ENCODE results near the gene CBFA2T3.
"Not testable (repeated sequence)": the region's sequence is repeated elsewhere in the genome, so short reads cannot be mapped to it uniquely, and the experiment has no call there.

CBFA2T3 gene

GRCh38 chr16:88977018-88977811 lies at the start of gene CBFA2T3:
Gene CBFA2T3, minus strand, starts transcription at chr16:88977207. Its CDS starts 400 bp downstream, at chr16:88976807.
- DNase-seq = no peak

GRCh38 chr16:89026121-89026612 lies 49.2 kb upstream of the CBFA2T3 start:
- DNase-seq = no peak

- no peak for DNase-seq
These were observed 48.6 kb upstream of the CBFA2T3 start for GRCh38 chr16:89025636-89026035.

DNA sequence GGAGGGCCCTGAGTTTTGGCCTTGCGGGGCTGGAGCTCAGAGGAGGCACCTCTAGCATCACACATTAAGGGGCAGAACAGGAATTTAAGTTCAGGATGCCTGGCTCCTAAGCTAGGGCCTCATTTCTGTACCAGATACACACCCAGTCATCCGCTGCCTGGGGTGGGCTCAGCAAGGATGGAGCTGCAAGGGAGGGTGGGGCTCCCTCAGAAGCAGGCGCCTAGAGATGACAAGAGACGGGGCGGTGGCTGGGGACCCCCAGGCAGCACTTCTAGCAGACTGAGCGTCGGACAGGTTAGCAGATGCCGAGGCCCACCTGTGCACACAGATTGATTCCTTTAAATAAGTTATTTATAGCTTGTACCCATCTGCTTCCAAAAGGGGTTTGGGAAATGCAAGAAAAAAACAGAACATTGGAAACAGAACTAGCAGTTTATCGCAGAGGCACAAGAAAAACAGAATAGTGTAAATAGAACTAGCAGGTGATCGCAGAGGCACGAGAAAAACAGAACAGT lies 47.6 kb upstream of the CBFA2T3 start:
- no peak for DNase-seq

DNA sequence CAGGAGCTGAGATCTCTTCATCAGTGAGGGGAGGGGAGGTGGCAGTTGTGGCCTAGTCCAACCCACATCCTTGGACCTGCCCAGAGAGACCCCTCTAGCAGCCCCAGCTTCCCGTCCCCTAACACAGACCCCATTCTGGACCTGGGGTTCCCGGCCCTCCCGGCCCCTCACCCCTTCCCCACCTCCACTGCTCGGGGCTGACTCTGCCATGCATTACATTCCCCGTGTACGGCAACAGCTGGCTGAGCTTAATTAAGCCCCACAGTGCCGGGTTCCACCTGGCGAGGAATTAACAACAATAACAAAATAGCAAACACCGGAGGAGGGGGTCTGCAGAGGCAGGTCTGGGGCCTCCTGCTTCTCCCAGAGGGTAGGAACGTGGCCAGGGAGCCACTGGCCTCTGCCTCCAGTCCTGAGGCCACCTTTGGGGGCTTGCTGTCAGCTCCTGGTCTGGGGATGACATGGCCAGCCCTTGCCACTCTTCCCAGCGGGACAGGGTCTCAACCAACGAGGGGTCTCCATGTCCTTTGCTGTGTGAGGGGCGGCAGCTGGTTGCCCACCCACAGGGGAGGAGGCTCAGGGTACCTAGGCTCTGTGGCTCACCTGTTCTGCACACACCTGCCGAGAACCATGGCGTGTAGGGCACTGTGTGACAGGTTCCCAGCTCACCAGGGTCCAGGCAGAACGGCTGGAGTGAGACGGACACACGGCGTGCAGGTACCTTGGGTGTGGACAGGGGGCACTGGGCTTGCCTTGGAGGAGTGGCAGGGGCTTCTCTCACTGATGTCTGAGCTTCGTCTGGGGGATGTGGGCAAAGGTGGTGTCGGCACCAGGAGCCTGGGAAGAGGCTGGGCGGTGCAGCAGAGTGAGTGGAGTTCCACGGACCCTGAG lies 46.9 kb upstream of the CBFA2T3 start:
- DNase-seq = no peak

DNA sequence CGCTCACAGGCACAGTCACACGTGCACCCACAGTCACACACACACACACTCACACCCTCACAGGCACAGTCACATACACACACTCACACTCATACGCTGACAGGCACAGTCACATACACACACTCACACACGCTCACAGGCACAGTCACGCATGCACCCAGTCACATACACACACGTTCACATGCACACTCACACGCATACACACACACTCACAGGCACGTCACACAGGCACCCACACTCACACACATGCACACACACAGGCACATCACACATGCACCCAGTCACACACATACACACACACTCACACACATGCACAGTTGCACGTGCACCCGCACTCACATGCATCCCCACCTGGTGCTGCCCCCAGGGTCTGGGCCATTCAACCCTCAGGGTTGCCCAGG lies 46.1 kb upstream of the CBFA2T3 start:
- no peak for DNase-seq

DNA sequence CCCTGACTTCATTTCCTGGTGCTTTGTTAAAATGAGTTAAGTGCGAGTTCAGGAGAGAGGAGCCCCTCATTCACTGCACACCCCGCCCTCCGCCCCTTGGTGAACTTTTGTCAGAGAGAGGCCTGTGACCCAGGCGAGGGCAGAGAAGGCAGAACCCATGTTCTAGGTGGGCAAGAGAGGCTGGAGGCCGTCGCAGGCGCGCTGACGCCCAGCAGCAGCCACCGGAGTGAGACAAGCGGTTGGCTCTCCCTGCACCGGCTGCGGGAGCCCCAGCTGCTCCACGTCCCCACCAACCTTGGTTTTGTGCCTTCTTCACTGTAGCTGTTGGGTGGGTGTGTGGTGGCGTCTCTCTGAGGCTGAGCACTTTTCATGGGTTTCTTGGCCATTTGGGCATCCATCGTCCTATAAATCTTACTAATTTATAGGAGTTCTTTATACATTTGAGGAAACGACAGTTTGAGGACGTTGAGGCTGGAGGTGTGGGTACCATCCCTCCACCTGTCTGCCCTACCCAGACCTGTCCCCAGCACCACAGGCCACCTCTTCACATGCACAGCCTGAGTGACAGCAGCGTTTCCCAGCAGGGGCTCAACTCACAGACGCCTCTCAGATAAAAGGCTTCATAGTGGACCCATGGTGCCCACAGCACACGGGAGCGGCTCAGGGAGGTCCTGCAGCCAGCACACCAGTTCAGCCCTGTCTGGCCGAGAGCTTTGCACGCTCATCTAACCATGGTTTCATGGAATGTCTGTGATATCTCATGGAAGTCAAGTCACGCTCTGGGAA lies 45.2 kb upstream of the CBFA2T3 start:
- no peak for DNase-seq

DNA sequence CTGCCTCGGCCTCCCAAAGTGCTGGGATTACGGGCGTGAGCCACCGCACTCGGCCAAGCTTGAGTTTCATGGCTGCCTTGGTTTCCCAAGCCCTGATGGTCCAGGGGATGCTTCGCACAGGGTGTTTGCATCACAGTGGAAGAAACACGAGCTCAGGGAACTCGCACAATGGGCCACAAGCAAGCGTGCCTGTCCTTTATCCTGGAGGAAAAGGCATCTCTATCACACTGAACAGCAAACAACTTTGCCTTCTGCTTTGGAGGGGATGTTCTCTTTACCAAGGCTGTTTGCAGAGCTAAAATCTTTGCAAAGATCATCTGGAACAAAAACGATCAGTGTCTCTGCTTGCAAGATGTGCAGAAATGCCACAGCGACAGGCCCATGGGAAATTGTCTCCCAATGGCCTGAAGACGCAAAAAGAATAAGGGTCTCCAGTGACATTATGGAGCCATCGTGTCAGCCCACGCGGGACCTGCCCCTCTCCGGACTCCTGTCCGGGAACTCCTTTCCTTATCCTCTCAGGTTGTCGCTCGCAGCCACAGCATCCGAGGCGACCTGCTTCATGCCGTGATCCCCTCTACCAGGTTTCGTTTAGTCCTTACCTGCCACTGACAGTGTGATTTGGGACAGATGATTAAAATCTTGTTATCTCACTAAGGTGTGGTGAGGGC lies 44.1 kb upstream of the CBFA2T3 start:
- DNase-seq = no peak

DNA sequence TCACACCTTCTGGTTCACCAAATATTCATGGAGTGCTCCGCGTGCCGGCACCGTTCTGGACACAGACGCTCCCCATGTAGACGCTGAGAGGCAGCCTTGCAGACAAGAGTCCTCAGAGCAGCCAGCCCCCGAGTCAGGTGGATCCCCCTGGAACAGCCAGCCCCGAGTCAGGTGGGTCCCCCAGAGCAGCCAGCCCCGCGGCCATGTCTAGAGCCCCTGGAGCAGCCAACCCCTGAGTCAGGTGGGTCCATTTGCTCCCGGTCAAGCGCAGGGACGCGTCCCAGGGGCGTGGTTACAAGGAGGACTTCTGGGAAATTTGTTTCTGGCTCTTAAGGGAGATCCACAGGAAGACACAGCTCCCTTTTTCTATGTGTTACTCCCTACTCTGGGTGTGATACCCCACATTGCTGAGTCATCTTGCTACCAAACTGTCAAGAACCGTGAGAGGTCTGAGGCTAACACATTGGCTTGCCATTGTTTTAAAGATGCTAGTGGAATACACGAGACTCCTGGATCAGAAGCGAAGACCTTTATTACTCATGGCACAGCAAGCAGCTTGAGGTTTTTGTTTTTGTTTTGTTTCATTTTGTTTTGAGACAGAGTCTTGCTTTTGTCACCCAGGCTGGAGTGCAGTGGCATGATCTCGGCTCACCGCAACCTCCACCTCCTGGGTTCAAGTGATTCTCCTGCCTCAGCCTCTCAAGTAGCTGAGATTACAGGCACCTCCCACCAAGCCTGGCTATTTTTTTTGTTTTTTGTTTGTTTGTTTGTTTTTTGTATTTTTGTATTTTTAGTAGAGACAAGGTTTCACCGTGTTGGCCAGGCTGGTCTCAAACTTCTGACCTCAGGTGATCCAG lies 43.3 kb upstream of the CBFA2T3 start:
- DNase-seq = no peak

- DNase-seq = no peak
These were observed 42.5 kb upstream of the CBFA2T3 start for GRCh38 chr16:89019511-89019910.

DNA sequence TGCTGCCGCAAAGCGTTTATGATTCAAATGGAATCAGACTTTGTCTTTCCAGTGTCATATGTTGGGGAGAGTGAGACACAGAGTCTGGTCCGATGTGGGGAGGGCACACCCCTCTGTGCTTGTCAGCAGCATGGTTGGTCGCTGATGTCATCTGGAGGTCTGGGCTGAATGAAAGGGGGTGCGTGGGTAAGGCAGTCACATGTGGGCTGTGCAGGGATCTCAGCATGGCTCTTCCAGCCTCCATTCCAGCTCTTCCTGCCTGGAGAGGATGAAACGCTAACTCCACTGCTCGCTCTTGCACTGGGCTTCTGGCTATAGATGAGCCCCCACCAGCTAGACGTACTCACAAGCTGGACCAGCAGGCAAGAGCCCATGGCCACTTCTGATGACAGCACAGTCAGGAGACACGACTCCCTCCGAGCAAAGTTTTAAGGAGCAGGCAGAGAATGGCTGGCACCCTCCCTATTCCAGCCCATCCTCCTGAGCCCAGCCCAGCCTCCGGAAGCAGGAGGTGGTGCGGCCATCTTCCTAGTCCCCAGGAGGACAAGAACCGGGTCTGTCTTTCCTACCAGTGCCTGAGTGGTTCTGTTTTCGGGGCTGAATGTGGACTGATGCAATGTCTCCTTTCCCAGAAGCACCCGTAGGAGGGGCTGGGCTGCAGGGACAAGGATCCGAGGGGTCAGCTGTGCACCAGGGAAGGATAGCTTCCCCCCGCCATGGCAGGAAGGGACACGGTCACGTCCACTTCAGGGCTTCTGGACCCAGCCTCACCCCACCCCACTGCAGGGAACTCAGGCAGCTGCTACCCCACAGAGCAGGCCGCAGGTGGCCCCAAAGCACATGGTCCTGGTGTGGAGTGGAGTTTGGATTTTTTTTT lies 41.5 kb upstream of the CBFA2T3 start:
- no peak for DNase-seq

- DNase-seq = no peak
These were observed 40.7 kb upstream of the CBFA2T3 start for GRCh38 chr16:89017543-89018281.

- DNase-seq = not testable (repeated sequence)
These were observed 39.6 kb upstream of the CBFA2T3 start for GRCh38 chr16:89016561-89016960.

GRCh38 chr16:89015271-89015859 lies 38.4 kb upstream of the CBFA2T3 start:
- DNase-seq = no peak

DNA sequence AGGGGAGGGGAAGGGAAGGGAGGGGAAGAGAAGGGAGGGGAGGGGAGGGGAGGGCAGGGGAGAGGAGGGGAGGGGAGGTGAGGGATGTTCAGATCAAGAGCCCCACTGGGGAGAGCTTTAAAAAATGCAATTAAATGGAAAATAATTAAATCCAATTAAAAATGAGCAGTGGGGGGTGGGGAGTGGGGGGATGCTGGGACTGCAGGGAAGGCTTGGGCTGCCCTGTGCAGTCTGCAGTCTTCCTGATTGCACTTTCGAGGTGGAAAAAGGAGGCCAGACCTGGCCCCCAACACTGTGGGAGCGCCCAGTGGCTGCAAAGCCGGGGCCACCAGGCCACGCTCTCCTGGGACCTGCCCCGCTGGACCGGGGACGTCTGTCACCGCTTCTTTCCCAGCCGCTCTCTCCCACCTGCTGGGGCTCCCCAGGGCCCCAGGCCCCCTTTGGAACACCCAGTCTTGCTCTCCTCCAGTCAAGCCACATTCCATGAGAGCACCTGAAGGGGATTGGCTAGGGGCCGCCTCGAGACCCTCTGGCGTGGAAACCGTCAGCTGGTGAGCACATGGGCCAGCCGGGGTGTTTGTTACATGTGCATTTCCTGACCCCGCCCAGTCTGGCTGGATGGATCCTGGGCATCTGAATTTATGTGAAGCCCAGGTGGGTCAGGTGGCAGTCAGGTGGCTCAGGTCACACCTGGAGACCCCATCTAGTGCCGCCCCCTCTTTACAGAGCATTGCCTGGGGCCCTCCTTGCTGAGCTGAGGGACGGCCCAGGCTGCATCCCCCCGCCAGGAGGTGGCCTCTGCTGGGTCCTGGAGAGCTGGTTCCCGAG lies 37.6 kb upstream of the CBFA2T3 start:
- no peak for DNase-seq

DNA sequence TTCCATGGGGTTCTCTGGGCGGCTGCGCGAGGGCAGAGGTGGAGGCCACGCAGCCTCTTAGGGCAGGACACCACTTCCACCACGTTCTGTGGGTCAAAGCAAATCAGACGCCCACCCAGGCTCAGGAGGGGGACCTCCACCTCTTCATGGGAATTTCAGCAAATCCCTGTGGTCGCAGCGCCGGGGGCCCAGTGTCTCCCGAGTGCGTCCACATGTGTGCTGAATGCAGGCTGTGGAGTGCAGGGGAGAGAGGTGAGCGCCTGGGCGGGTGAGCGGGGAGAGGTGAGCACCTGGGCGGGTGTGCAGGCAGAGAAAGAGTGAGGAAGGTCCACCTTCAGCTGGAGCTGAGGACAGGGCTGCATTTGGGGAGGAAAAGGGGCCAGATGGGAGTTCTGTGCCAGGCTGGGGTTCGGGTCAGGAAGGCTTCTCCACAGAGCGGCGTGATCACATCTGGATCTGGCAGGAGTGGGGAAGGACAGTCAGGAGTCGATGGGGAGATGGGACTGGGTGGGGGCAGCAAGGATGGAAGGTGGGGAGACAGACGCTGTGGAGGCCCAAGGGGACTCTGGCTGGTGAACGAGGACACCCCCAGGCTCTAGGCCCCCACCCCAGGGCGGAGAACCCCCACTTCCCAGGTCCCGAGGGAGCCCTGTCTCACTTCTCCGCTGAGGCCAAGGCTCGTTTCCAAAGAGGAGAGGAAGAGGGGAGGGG lies 36.8 kb upstream of the CBFA2T3 start:
- no peak for DNase-seq

DNA sequence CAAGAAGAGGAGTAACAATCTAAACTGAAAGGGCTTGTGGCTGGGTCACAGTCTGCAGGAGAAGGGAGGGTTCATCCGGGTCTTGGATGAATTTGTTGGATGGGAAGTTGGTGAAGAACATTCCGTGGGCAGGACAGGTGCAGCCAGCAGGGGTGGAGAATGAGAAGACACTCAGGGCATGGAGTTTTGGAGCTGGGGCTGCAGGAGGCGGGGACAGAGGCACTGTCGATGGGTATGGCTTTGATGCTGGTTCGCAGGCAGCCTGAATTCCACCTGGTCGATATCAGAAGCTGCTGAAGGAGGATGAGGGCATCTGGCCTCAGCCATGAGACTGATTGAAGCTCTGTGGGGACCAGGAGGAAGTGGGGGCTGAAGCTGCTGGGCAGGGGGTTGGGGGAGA lies 36.1 kb upstream of the CBFA2T3 start:
- DNase-seq = no peak
